Upper lobe of left lung (tissue), 6 donors: ENCODE results near the gene SPEN. TPM values are rescaled to one million over a fixed set of nuclear protein-coding genes. Genes with fewer than 3 reads are reported as not detected.

ENCODE experiments used
- ATAC-seq, 2 donors: fragments of 200-7000 bp; cut with Tn5 transposase; one replicate each; pipeline ENCODE4 v1.9.1; 2022; ENCODE audit warnings: mild to moderate bottlenecking in 2 of 2, moderate library complexity in 2 of 2; ENCODE audit not compliant: low FRiP score in 2 of 2
- DNase-seq, 2 donors: peaks; one replicate each; pipeline ENCODE4 v3.0.0-alpha.2; 2019 to 2020
- H3K27ac ChIP-seq, 4 donors: fragments of 200-600 bp; sonication (generic); one replicate each; pipeline ENCODE4 v1.5.1; 2016 to 2019
- H3K27me3 ChIP-seq, 4 donors: fragments of 200-600 bp; sonication (generic); one replicate each; pipeline ENCODE4 v1.5.1; 2017 to 2019
- H3K36me3 ChIP-seq, 4 donors: fragments of 200-600 bp; sonication (generic); one replicate each; pipeline ENCODE4 v1.5.1; 2016 to 2019
- H3K4me1 ChIP-seq, 4 donors: fragments of 200-600 bp; sonication (generic); one replicate each; pipeline ENCODE4 v1.5.1; 2018 to 2019
- H3K4me3 ChIP-seq, 4 donors: fragments of 200-600 bp; sonication (generic); one replicate each; pipeline ENCODE4 v1.5.1; 2017 to 2019; ENCODE audit warnings: mild to moderate bottlenecking in 2 of 4, moderate library complexity in 1 of 4
- H3K9me3 ChIP-seq, 4 donors: fragments of 200-600 bp; sonication (generic); one replicate each; pipeline ENCODE4 v1.5.1; 2018 to 2019
- EP300 ChIP-seq, 4 donors: sonication (generic); formaldehyde crosslinking; IDR thresholded peaks; one replicate each; pipeline ENCODE4 v1.5.1; 2017; ENCODE audit warnings: antibody characterized with exemption in 4 of 4, control low read depth in 2 of 4
- POLR2A ChIP-seq, 4 donors: fragments of 450-650 bp; IDR thresholded peaks; one replicate each; pipeline ENCODE4 v1.5.1; 2016 to 2017; ENCODE audit warnings: antibody characterized with exemption in 4 of 4, mild to moderate bottlenecking in 2 of 4
- POLR2AphosphoS5 ChIP-seq, 2 donors: sonication (generic); formaldehyde crosslinking; IDR thresholded peaks; one replicate each; pipeline ENCODE4 v1.5.1; 2017; ENCODE audit warnings: antibody characterized with exemption in 2 of 2
- WGBS, 2 donors: methylation state at CpG; one replicate each; pipeline ENCODE4 v1.1.5; 2017 to 2018; 5-methylcytosine and 5-hydroxymethylcytosine counted together
- total RNA-seq, 6 donors: library from RNA; depleted of rRNA in 4 of 6; stranded (reverse); fragments of >200 nt in 4 of 6; gene quantifications; one replicate each; pipeline versions ENCODE4 v1.1.0 to v1.2.1, GENCODE V29; 2016 to 2021
- TF ChIP-seq, protein P1 (sequence below), 6 experiments: fragments of 450-650 bp in 4 of 6; fragments of 200-600 bp in 2 of 6; sonication (generic) in 2 of 6; IDR thresholded peaks; one replicate each; pipeline ENCODE4 v1.5.1; 2016 to 2019; ENCODE audit warnings: antibody characterized with exemption in 6 of 6
- donor health status: DM: no; HTN: no; CAD: no; lungs with moderate emphysema.
- donor health status: DM: no; HTN: yes; CAD: no; lungs with severe emphysema.

SPEN gene
- total RNA-seq, 6 donors from 2014 or later, result 41.5 to 73.3 (median 51.3) TPM

DNA sequence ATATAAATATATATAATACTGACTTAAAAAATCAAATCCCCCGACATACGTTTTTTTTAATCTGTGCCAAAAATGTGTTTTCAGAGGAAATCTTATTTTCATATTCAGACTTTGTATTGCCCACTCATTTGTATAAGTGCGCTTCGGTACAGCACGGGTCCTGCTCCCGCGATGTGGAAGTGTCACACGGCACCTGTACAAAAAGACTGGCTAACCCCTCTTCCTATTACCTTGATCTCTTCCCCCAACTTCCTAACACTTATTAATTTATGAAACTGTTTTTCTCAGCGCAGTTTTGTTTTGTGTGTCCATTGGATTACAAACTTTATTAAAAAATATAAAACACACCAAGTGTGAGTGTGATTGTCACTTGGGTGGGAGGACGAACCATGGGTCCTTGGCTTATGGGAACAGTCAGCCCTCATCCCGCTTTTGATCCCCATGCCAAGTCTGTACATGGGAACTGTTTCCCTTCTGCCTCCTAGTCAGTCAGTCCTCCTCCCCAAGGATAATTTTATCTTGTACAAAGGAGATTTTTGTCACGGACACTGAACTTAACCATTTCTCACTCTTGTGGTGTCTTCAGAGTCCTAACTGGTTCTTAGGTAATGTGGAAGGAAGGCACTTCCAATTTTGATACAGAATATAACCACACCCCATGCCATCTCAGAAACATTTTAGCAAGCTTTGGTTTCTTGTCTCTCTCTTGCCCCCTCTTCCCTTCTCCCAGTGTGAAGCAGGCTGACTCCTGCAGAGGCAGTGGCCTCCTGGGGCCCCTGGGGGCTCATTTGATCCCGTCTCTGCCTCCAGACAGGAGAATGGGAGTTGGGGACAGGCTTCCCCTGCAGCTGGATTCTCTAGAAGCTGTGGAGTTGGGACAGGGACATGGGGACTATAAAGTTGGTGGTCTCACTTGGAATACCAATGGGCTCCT lies 92.9 kb downstream of the SPEN start:
- DNase-seq, result no peak
- peaks cover 17 to 27% (median 19%) of the 10 kb centered on the region in 4 donors for H3K4me1 ChIP-seq
- no peaks in the 10 kb centered on the region for H3K9me3 ChIP-seq
- peak overlapping the region in 2 of 4 donors; percentile 50 to 64 for H3K27ac ChIP-seq
- WGBS, 2 donors, result 90 to 95% methylated on average over 13 of the region's 13 CpGs
- no peak for ATAC-seq
- H3K27me3 ChIP-seq, result no peaks in the 10 kb centered on the region
- peaks cover 36 to 98% (median 83%) of the 10 kb centered on the region in 4 donors for H3K36me3 ChIP-seq
- no peak for TF ChIP-seq POLR2A (IDR thresholded peaks at IDR 0.05)
- TF ChIP-seq POLR2AphosphoS5 (IDR thresholded peaks at IDR 0.05), result no peak
- TF ChIP-seq, protein P1, sequence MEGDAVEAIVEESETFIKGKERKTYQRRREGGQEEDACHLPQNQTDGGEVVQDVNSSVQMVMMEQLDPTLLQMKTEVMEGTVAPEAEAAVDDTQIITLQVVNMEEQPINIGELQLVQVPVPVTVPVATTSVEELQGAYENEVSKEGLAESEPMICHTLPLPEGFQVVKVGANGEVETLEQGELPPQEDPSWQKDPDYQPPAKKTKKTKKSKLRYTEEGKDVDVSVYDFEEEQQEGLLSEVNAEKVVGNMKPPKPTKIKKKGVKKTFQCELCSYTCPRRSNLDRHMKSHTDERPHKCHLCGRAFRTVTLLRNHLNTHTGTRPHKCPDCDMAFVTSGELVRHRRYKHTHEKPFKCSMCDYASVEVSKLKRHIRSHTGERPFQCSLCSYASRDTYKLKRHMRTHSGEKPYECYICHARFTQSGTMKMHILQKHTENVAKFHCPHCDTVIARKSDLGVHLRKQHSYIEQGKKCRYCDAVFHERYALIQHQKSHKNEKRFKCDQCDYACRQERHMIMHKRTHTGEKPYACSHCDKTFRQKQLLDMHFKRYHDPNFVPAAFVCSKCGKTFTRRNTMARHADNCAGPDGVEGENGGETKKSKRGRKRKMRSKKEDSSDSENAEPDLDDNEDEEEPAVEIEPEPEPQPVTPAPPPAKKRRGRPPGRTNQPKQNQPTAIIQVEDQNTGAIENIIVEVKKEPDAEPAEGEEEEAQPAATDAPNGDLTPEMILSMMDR (IDR thresholded peaks at IDR 0.05), result no peak
- TF ChIP-seq EP300 (IDR thresholded peaks at IDR 0.05), result no peak
- no peak overlapping the region for H3K4me3 ChIP-seq

DNA sequence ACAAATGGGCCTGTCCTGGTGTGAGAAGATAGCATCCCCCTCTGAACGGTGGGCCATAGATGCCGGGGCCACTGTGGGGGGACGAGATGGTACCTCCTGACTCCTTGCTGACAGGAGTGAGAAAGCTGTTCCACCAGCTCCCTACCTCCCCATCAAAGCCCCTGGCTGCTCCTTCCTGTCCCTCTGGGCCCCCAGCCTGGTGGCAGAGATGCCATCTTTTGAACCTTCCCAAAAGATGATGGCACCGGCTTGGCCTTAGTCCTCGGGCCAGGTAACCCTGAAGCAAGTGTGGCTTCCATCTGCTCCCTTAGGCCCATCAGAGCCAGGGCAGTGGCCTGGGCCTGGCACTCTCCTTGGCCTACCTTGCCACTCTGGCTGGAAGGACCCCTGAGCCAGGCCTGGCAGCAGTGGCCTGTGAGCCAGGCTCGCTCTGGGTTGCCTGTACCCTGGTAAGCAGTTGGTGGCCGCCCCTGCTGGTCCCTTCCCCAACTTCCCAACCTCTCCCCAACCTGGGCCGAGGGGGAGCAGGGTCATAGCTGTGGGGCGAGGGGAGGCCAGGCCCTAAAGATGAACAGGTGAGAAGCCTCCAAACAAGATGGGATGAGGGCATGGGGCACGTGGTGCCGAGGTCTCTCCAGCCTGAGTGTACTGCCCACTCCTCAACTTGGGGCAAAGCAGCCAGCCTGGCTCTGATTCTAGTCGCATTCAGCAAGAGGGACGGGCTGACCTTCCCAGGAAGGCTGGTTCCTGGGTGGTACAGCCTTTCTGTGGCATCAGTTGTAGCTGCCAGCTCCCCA lies 93.7 kb downstream of the SPEN start:
- ATAC-seq, result no peak
- WGBS, 2 donors, result 91 to 94% methylated on average over 5 to 11 of the region's 13 CpGs
- Histone ChIP-seq H3K27ac (peak overlapping the region in 1 of 4 donors; percentile 27), H3K36me3 (peaks cover 40 to 98% (median 83%) of the 10 kb centered on the region in 4 donors), H3K27me3 (no peaks in the 10 kb centered on the region), H3K4me1 (peaks cover 17 to 27% (median 19%) of the 10 kb centered on the region in 4 donors), H3K4me3 (no peak overlapping the region), H3K9me3 (no peaks in the 10 kb centered on the region)
- TF ChIP-seq POLR2AphosphoS5 (IDR thresholded peaks at IDR 0.05) (no peak), EP300 (IDR thresholded peaks at IDR 0.05) (no peak), POLR2A (IDR thresholded peaks at IDR 0.05) (no peak)
- TF ChIP-seq, protein P1 (IDR thresholded peaks at IDR 0.05), result no peak
- peak in 1 of 2 donors; percentile 56 for DNase-seq

DNA sequence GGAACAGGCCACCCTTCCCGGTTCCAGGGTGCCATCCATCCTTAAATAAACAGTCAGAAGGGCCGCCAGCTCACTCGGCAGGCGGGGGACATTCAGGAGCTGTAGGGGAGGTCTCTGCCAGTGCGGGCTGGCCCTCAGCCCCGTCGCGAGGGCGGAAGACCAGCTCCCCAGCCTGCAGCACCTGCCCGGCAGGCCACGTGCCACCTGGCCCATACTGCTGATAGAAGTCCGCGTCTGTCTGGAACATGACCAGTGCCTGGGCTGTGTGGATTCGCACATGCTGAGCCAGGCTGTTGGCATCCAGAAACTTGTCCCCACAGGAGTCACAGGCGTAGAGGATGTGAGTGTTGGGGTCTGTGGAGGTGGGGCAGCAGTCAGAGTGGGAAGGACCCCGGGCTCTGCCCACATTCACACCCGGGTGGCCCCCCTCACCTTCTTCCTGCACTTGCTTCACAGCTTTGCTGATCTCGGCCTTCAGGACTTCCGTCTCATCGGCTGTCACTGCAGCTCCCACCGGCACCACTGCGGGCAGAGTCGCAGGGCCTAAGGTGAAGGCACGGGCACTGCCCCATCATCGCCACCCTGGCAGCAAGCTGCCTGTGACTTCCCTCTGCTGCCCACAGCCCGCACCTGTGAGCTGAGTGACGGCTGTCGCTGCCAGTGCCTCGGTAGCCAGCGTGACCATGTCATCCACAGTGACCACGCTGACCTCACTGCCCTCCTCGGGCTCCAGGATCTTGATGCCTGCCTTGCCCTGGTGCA lies 94.6 kb downstream of the SPEN start:
- Histone ChIP-seq H3K36me3 (peaks cover 43 to 98% (median 83%) of the 10 kb centered on the region in 4 donors), H3K4me1 (peaks cover 17 to 27% (median 19%) of the 10 kb centered on the region in 4 donors), H3K9me3 (no peaks in the 10 kb centered on the region), H3K27ac (peak overlapping the region in 1 of 4 donors; percentile 27), H3K27me3 (no peaks in the 10 kb centered on the region), H3K4me3 (no peak overlapping the region)
- TF ChIP-seq EP300 (IDR thresholded peaks at IDR 0.05) (no peak), POLR2A (IDR thresholded peaks at IDR 0.05) (no peak), POLR2AphosphoS5 (IDR thresholded peaks at IDR 0.05) (no peak)
- TF ChIP-seq, protein P1 (IDR thresholded peaks at IDR 0.05), result no peak
- no peak for ATAC-seq
- peak in 1 of 2 donors; percentile 75 for DNase-seq
- WGBS, 2 donors, result 89 to 95% methylated on average over 9 to 32 of the region's 32 CpGs

DNA sequence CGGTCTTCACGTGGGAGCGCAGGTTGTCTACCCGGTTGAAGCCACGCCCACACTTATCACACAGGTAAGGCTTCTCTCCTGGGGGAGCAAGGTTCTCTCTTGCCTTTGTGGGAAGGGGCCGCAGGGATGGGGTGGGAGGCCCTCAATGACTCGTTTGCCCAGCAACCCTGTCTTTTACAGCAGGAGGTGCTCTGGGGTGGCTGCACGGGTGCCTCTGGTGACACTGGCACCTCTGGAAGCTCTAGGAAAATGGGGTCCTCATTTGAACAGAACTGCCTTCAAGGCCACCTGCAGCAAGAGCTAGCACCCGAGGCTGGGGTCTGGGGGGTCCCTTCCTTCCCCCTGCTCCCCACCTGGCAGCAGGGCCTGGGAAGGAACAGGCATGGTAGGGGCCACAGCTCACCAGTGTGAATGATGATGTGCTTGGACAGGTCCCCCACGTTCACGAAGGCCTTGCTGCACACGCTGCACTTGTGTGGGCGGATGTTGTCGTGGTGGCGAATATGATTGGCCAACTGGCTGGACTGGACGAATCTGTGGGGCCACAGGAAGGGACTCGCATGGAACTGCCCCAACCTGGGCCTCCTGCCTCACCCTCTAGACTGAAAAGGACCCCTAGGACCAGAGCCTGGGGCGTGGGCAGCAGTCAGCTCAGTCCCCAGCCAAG lies 95.3 kb downstream of the SPEN start:
- TF ChIP-seq EP300 (IDR thresholded peaks at IDR 0.05) (no peak), POLR2A (IDR thresholded peaks at IDR 0.05) (no peak), POLR2AphosphoS5 (IDR thresholded peaks at IDR 0.05) (no peak)
- TF ChIP-seq, protein P1 (IDR thresholded peaks at IDR 0.05), result no peak
- 83 to 85% methylated on average over 7 to 18 of the region's 18 CpGs for WGBS, 2 donors
- Histone ChIP-seq H3K27ac (peak overlapping the region in 1 of 4 donors; percentile 46), H3K36me3 (peaks cover 42 to 98% (median 83%) of the 10 kb centered on the region in 4 donors), H3K9me3 (no peaks in the 10 kb centered on the region), H3K4me3 (no peak overlapping the region), H3K4me1 (peaks cover 15 to 22% (median 18%) of the 10 kb centered on the region in 4 donors), H3K27me3 (no peaks in the 10 kb centered on the region)
- no peak for DNase-seq
- no peak for ATAC-seq
